ENCODE measurements around the gene KRTAP4-9.
"Not testable (repeated sequence)": the region's sequence is repeated elsewhere in the genome, so short reads cannot be mapped to it uniquely, and the experiment has no call there.

DNA sequence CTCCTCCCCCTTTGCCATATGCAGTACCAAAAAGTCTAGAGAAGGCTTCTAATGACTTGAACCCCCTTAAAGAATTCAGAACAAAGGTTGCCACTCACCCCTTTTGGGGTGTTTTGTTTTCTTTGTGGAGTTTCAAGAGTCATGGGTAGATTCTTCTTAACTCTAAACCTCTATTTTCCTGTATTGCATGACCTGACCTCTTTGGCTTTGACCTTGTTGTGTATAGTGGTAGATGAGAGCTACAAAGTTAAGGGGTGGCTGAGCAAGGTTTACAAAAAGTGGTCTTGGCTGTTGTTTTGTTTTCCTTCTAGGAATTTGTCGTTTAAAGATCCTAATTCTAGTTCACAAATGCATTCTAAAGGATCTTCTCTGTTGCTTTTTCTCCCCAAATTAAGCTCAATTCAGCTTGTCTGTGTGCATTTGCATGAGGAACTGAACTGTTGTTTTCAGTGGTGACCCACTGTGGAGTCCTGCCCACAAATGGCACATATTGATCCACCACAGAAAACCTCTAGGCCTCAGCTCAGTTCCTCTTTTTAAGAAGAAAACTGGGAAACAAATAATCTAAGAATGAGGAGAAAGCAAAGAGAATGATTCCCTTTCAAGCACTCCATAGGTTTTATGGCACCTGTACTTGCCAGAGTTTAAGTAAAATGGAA is 3.7 kb downstream of the KRTAP4-9 start:
- TF ChIP-seq STAT6 (CRISPR knock-in tag; IDR thresholded peaks at IDR 0.05); GABPA (tag; conservative IDR thresholded peaks at IDR 0.05; ENCODE audit: low read depth): not testable (repeated sequence)
